HCT116 (cell line): ENCODE data around the gene PLEKHA6.

ENCODE experiments used
- EGR1 ChIP-seq: IDR thresholded peaks from 2 replicates; pipeline ENCODE4 v1.6.1; 2012; ENCODE audit warnings: low read depth
- EZH2 ChIP-seq: fragments of 200-600 bp; sonication (generic); IDR thresholded peaks from 2 replicates; pipeline ENCODE4 v1.6.1; 2017; ENCODE audit warnings: antibody characterized with exemption, mixed run types
- EZH2phosphoT487 ChIP-seq: fragments of 200-600 bp; IDR thresholded peaks from 2 replicates; pipeline ENCODE4 v1.6.1; 2018; ENCODE audit warnings: antibody characterized with exemption, borderline replicate concordance
- FOSL1 ChIP-seq: IDR thresholded peaks from 2 replicates; pipeline ENCODE4 v1.6.1; 2012; ENCODE audit warnings: low read depth
- JUND ChIP-seq: IDR thresholded peaks from 2 replicates; pipeline ENCODE4 v1.6.1; 2012
- POLR2A ChIP-seq: IDR thresholded peaks from 2 replicates; pipeline ENCODE4 v1.7.0; 2011; ENCODE audit warnings: borderline replicate concordance; ENCODE audit not compliant: insufficient read depth, insufficient read length; ENCODE audit errors: extremely low read depth
- POLR2AphosphoS5 ChIP-seq: IDR thresholded peaks from 2 replicates; pipeline ENCODE4 v1.6.1; 2011; ENCODE audit warnings: mild to moderate bottlenecking, low read depth, low read length, moderate library complexity
- RAD21 ChIP-seq: IDR thresholded peaks from 2 replicates; pipeline ENCODE4 v1.6.1; 2012; ENCODE audit warnings: low read depth, mild to moderate bottlenecking
- SIN3A ChIP-seq: IDR thresholded peaks from 2 replicates; pipeline ENCODE4 v1.6.1; 2012; ENCODE audit warnings: low read depth
- SP1 ChIP-seq: IDR thresholded peaks from 2 replicates; pipeline ENCODE4 v1.6.1; 2012; ENCODE audit warnings: low read depth
- TCF7L2 ChIP-seq: IDR thresholded peaks from 2 replicates; pipeline ENCODE4 v1.7.0; 2011; ENCODE audit warnings: borderline replicate concordance, inconsistent platforms; ENCODE audit not compliant: insufficient read depth, insufficient read length; ENCODE audit errors: extremely low read depth
- ZNF274 ChIP-seq: fragments of 200-500 bp; sonication (Bioruptor generic); IDR thresholded peaks from 2 replicates; pipeline ENCODE4 v1.6.1; 2014; ENCODE audit warnings: mild to moderate bottlenecking, low read depth, low read length, inconsistent platforms
- TF ChIP-seq, protein P1 (sequence below), 3 experiments: fragments of 200-600 bp in 1 of 3; sonication (generic) in 1 of 3; IDR thresholded peaks in 2 of 3; conservative IDR thresholded peaks in 1 of 3; 2 replicates each; pipeline ENCODE4 v1.5.1; 2012 to 2017; ENCODE audit warnings: low read depth in 2 of 3, low read length in 2 of 3, antibody characterized with exemption in 1 of 3, borderline replicate concordance in 1 of 3, control low read depth in 1 of 3, mild to moderate bottlenecking in 1 of 3, mixed read lengths in 1 of 3, mixed run types in 1 of 3, moderate library complexity in 1 of 3; ENCODE audit not compliant: insufficient read depth in 1 of 3
- TF ChIP-seq, protein P2 (sequence below): IDR thresholded peaks from 2 replicates; pipeline ENCODE4 v1.6.1; 2011; ENCODE audit warnings: mild to moderate bottlenecking, low read length, moderate library complexity; ENCODE audit not compliant: insufficient replicate concordance; ENCODE audit errors: extremely low read depth

DNA sequence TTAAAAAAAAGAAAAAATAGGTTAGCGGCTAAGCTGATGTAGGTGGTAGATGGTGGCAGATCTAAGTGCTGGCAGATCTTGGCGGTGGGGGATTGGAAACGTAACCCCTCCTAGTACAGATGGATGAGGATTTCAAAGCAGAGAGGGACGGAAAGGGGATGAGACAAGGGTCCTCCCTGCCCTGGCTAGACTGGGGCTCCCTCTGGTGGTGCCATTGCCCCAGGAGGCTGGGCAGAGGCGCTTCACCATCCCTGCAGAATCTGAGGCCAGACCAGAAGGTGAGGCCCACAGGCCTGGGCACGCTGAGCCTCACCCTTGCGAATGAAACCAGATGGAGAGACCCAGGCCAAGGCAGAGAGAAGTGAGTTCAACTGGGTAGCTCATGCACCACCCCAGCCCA is 7.0 kb upstream of the PLEKHA6 start:
- TF ChIP-seq, protein P1, sequence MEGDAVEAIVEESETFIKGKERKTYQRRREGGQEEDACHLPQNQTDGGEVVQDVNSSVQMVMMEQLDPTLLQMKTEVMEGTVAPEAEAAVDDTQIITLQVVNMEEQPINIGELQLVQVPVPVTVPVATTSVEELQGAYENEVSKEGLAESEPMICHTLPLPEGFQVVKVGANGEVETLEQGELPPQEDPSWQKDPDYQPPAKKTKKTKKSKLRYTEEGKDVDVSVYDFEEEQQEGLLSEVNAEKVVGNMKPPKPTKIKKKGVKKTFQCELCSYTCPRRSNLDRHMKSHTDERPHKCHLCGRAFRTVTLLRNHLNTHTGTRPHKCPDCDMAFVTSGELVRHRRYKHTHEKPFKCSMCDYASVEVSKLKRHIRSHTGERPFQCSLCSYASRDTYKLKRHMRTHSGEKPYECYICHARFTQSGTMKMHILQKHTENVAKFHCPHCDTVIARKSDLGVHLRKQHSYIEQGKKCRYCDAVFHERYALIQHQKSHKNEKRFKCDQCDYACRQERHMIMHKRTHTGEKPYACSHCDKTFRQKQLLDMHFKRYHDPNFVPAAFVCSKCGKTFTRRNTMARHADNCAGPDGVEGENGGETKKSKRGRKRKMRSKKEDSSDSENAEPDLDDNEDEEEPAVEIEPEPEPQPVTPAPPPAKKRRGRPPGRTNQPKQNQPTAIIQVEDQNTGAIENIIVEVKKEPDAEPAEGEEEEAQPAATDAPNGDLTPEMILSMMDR (IDR thresholded peaks at IDR 0.05 in 2 of 3, conservative IDR thresholded peaks at IDR 0.05 in 1 of 3; ENCODE audit: borderline replicate concordance in 1 of 3, insufficient read depth in 1 of 3, low read depth in 2 of 3, low read length in 2 of 3): peak; percentile 51 to 76 (median 61); a peak in 5 of 6 replicates
- TF ChIP-seq EGR1: no peak
- no peak for TF ChIP-seq FOSL1
- no peak for TF ChIP-seq POLR2A
- no peak for TF ChIP-seq POLR2AphosphoS5
- TF ChIP-seq JUND: no peak
- peak; percentile 56 for TF ChIP-seq RAD21
- TF ChIP-seq TCF7L2: no peak
- TF ChIP-seq, protein P2, sequence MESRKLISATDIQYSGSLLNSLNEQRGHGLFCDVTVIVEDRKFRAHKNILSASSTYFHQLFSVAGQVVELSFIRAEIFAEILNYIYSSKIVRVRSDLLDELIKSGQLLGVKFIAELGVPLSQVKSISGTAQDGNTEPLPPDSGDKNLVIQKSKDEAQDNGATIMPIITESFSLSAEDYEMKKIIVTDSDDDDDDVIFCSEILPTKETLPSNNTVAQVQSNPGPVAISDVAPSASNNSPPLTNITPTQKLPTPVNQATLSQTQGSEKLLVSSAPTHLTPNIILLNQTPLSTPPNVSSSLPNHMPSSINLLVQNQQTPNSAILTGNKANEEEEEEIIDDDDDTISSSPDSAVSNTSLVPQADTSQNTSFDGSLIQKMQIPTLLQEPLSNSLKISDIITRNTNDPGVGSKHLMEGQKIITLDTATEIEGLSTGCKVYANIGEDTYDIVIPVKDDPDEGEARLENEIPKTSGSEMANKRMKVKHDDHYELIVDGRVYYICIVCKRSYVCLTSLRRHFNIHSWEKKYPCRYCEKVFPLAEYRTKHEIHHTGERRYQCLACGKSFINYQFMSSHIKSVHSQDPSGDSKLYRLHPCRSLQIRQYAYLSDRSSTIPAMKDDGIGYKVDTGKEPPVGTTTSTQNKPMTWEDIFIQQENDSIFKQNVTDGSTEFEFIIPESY: no peak
- no peak for TF ChIP-seq SP1
- no peak for TF ChIP-seq SIN3A
- TF ChIP-seq EZH2phosphoT487: no peak
- no peak for TF ChIP-seq EZH2
- TF ChIP-seq ZNF274: no peak
